COLO668 (cell line): ENCODE measurements around the gene RPRML.
"Not testable (repeated sequence)": the region's sequence is repeated elsewhere in the genome, so short reads cannot be mapped to it uniquely, and the experiment has no call there.

Experiments used
- DNase-seq: peaks from one replicate; lab custom pipeline; 2025; ENCODE audit not compliant: unreplicated experiment; lab: John Stamatoyannopoulos, UW

Gene RPRML

DNA sequence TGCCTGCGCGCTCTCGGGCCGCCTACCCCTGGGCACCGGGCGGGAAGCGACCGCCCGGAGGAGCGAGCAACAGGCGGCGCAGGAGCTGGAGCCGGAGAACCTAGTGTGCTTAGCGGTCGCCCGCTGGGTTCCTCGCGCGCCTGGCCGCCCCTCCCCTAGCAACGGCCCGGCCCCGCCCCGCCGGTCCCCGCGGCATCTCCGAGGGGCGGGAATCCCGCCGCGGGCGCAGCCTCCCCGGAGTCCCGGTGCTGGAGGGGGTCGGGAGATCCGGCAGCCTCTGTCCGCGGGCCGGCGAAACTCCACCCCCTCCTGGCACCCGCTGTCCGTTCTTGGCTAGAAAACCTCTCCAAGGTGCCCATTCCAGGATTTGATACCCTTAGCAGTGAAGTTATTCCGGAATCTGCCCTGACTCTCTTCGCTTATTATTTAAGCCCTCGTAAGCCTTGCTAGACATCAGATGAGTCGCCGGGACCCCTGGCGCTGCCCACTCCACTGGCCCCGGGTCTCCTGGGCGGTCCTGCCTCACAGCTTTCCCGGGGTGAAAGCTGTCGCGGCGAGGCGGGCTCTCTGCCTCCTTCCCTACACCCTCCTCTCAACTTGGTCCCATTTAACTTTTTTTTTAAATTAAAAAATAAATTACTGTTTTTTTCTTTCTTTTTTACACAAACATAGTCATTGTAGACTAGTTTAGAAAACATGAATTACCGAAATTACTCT lies at the start of gene RPRML:
TSS of gene RPRML (minus strand) at position 107 of the 717 bp plus-strand sequence. CDS start 246 bp downstream, outside the sequence.
- DNase-seq: peak; percentile 79

GRCh38 chr17:47016966-47017365 lies 37.9 kb upstream of the RPRML start:
- not testable (repeated sequence) for DNase-seq

GRCh38 chr17:47013341-47013740 lies 34.3 kb upstream of the RPRML start:
- no peak for DNase-seq

GRCh38 chr17:47012457-47012856 lies 33.4 kb upstream of the RPRML start:
- DNase-seq: no peak

DNA sequence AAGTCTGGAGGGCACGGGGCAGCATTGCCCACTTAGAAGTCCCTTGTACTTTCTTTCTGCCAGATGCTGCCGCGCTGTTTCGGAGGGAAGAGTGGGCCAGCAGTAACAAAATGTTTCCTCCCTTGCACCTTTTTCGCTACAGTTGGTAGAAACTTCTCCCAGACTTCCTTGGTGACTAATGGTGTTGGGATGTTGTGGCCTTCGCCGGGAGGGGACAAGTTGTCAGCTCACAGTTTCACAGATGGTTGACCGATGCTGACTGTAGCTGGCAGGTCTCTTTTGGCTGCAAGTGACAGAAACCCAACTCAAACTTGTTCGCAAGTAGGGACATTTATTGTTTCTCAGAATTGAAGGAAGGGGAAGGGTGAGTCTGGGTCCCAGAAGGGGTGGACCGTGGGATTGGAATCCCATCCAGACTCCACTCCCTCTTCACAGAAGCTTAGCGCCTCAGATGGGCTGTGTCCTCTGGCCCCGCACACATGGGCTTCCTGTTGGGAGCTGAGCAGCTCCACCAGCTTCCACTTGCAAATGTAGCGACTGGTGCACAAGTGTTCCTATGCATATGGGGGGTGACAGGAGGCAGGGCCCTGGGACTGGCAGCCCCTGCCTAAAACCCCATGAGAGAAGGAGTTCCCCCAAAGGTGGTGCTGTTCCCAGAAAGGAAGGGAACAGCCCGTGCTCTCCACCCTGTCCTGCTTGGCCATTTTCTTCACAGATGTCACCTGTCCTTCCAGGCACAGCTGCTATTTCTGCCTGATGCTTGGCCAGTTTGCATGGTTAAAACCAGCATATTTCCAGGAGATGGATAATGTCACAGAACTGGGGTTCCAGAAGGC lies 30.9 kb upstream of the RPRML start:
- DNase-seq: no peak

GRCh38 chr17:47004906-47005305 lies 25.9 kb upstream of the RPRML start:
- no peak for DNase-seq

DNA sequence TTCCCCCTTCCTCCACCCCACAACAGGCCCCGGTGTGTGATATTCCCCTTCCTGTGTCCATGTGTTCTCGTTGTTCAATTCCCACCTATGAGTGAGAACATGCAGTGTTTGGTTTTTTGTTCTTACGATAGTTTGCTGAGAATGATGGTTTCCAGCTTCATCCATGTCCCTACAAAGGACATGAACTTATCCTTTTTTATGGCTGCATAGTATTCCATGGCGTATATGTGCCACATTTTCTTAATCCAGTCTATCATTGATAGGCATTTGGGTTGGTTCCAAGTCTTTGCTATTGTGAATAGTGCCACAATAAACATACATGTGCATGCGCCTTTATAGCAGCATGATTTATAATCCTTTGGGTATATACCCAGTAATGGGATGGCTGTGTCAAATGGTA lies 24.8 kb upstream of the RPRML start:
- DNase-seq: not testable (repeated sequence)

DNA sequence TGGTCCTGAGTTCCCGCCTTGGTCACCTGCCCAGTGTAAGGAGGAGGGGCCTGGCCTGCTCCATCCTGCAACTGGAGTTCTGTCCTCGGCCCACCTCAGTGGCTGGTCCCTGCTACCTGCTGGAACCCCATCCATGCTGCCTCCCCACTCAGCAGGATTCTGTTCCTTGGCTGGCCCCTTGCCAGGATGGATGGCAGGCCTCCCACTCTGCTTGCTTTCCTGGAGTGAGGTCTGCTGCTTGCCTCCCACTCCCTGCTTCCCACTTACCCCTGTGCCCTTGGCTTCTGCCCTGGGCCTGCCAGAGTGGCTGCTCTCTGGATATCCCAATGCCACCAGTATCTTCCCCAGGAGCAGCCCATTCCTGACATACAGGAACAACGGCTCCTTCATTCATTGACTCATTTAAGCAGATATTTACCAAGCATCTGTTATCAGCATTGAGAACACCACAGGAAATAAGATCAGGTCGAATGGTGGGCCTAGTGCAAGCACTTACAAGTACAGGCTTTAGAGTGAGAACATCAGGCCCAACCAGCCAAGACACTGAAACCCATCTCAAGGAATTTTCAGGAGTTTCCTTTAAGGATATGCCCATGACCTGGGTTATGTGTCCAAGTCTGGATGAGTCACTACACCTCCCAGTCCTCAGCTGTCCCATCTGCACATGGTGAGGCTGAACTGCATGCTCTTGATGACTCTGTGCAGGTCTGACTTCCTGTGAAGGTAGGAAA lies 17.0 kb upstream of the RPRML start:
- no peak for DNase-seq

DNA sequence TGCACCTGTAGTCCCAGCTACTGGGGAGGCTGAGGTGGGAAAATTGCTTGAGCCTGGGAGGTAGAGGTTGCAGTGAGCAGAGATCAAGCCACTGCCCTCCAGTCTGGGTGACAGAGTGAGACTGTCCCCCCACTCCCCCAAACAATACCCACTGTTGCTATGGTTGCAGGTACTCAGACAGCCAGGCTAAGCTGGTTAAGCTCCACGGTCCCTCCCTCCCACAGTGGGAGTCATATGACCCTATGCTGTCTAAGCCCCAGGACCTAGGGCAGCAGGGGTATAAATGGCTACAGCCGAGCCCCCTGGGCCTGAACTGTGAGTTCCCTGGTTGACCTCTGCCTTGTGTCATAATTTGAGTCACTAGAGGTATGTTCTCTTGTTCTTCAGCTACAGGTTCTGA lies 15.9 kb upstream of the RPRML start:
- no peak for DNase-seq

DNA sequence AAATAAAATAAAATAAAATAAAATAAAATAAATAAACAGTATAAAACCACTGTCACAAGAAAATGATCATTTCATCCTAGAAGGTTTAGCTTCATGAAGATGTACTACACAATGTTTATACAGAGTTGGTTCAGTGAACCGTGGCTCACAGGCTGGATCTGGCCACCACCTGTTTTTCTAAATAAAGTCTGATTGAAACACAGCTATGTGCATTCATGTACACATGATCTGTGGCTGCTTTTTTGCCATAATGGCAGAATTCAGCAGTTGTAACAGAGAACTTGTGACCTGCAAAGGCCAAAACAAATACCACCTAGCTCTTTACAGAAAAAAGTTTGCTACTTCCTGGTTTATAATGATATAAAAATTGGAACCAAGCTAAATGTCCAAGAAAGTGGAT lies 12.6 kb upstream of the RPRML start:
- peak; percentile 8 for DNase-seq

- DNase-seq: no peak
Observed at GRCh38 chr17:46989637-46990431, 10.8 kb upstream of the RPRML start.

DNA sequence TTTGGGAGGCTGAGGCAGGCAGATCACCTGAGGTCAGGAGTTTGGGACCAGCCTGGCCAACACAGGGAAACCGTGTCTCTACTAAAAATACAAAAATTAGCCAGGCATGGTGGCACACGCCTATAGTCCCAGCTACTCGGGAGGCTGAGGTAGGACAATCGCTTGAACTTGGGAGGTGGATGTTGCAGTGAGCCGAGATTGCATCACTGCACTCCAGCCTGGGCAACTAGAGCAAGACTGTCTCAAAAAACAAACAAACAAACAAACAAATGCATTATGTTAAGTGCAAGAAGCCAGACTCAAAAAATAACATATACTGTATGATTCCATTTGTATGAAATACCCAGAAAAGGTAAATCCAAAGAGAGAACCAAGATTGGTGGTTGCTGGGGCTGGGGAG lies 8.9 kb upstream of the RPRML start:
- not testable (repeated sequence) for DNase-seq

GRCh38 chr17:46986366-46986765 lies 7.3 kb upstream of the RPRML start:
- no peak for DNase-seq

GRCh38 chr17:46984892-46985291 lies 5.8 kb upstream of the RPRML start:
- peak; percentile 59 for DNase-seq

- peak; percentile 46 for DNase-seq
Observed at GRCh38 chr17:46984341-46984740, 5.3 kb upstream of the RPRML start.

- DNase-seq: no peak
Observed at GRCh38 chr17:46983782-46984181, 4.7 kb upstream of the RPRML start.

DNA sequence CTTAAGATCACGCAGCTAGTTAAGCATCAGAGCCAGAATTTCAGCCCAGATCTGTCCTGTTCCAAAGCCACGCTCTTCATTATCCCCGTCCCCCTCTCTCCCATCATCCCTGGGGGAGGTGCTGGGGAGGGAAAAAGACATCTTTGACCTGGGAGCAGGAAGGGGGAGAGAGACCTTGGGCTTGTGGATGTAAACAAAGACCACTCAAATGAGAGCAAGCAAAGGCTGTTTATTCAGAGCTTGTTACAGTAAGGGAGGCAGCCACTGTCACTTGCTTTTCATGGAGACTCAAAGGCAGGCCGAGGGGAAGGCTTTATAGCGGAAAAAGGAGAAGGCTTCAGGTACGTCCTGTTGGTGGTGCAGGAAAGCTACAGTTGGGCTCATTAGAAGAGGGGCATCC lies 3.5 kb upstream of the RPRML start:
- DNase-seq: no peak

DNA sequence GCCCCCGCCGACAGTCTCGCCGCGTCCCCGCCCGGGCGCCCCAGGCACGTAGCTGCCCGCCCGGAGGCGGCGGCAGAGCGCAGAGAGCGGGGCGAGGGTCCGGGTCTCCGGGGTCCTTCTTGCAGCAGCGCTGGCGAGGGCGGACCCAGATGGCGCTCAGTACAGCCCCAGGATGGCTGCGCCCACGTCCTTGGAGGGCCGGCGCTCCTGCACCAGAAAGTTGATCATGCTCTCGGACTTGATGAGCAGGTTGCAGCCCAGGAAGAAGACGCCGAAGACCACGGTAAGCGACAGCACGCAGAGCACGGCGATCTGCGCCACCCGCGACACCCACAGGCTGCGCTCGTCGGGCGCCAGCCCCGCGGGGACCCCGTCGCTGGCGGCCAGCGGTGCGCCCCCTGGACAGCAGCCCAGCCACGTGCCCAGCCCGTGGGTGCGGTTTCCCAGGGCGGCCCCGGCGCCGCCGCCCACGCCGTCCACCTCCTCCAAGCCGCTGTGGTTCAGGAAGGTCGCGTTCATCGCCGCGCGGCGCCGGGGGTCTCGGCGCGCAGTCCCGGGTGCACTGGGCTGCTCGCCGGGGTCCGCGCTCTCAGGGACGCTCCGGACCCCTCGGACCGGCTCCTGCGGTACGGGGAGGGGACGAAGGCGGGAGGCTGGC lies 435 bp downstream of the RPRML start:
- peak; percentile 44 for DNase-seq

- DNase-seq: peak; percentile 20
Observed at GRCh38 chr17:46977750-46978488, 1.1 kb downstream of the RPRML start.

- DNase-seq: peak; percentile 83
Observed at GRCh38 chr17:46977348-46977747, 1.7 kb downstream of the RPRML start.
